ENCODE results near the gene SAP30BP. TPM values are rescaled to one million over a fixed set of nuclear protein-coding genes. Genes with fewer than 3 reads are reported as not detected.

Gene SAP30BP
- total and polyA plus RNA-seq, 8 donors, result 24.6 to 154 (median 72.9) TPM

- H3K27ac ChIP-seq, result peak overlapping the region; percentile 52 to 81 (median 79)
- WGBS, 5 donors, result 86 to 93% (median 92%) methylated on average over 18 to 20 of the region's 20 CpGs
- peaks cover 61 to 79% (median 78%) of the 10 kb centered on the region in 4 donors for H3K36me3 ChIP-seq
- intact Hi-C loops (cut with DNase I; ENCODE audit: low total_unique reads), result no loop called here
- H3K27me3 ChIP-seq, result no peaks in the 10 kb centered on the region
- H3K9me3 ChIP-seq, result no peaks in the 10 kb centered on the region
- peaks cover 2 to 37% (median 15%) of the 10 kb centered on the region in 4 donors for H3K4me1 ChIP-seq
- no peak for DNase-seq
- H3K4me3 ChIP-seq, result no peak overlapping the region
- TF ChIP-seq POLR2A (IDR thresholded peaks at IDR 0.05), result no peak
- no peak for TF ChIP-seq EP300 (IDR thresholded peaks at IDR 0.05)
- no peak for TF ChIP-seq POLR2AphosphoS5 (IDR thresholded peaks at IDR 0.05)
- no peak for TF ChIP-seq CTCF (IDR thresholded peaks at IDR 0.05)
These were observed 39.0 kb downstream of the SAP30BP start for GRCh38 chr17:75706042-75706728.

GRCh38 chr17:75707079-75707571 lies 40.0 kb downstream of the SAP30BP start:
- peak; percentile 67 to 73 for DNase-seq
- Histone ChIP-seq H3K27ac (peak overlapping the region; percentile 52 to 81 (median 79)), H3K4me3 (no peak overlapping the region), H3K27me3 (no peaks in the 10 kb centered on the region), H3K9me3 (no peaks in the 10 kb centered on the region), H3K4me1 (peaks cover 0 to 30% (median 14%) of the 10 kb centered on the region in 4 donors), H3K36me3 (peaks cover 53 to 69% (median 69%) of the 10 kb centered on the region in 4 donors)
- 33 to 60% (median 47%) methylated on average over 10 to 12 of the region's 12 CpGs for WGBS, 5 donors
- TF ChIP-seq POLR2AphosphoS5 (IDR thresholded peaks at IDR 0.05), result peak in 2 of 3 donors; percentile 14 to 68
- no peak for TF ChIP-seq CTCF (IDR thresholded peaks at IDR 0.05)
- intact Hi-C loops (cut with DNase I; ENCODE audit: low total_unique reads), result no loop called here

- TF ChIP-seq POLR2A (IDR thresholded peaks at IDR 0.05) (no peak), POLR2AphosphoS5 (IDR thresholded peaks at IDR 0.05) (no peak), CTCF (IDR thresholded peaks at IDR 0.05) (no peak), EP300 (IDR thresholded peaks at IDR 0.05) (no peak)
- Histone ChIP-seq H3K36me3 (peaks cover under 1 to 16% (median 15%) of the 10 kb centered on the region in 4 donors), H3K4me1 (peaks cover 0 to 15% (median 1%) of the 10 kb centered on the region in 4 donors), H3K27ac (no peak overlapping the region), H3K9me3 (no peaks in the 10 kb centered on the region), H3K4me3 (no peak overlapping the region), H3K27me3 (peaks cover 0 to 26% (median 0%) of the 10 kb centered on the region in 3 donors)
- WGBS, 5 donors, result 57 to 72% (median 67%) methylated on average over 2 of the region's 2 CpGs
- intact Hi-C loops (cut with DNase I; ENCODE audit: low total_unique reads), result no loop called here
- DNase-seq, result no peak
These were observed 45.3 kb downstream of the SAP30BP start for GRCh38 chr17:75712446-75712845.

- intact Hi-C loops (cut with DNase I; ENCODE audit: low total_unique reads), result no loop called here
- 79 to 100% (median 91%) methylated on average over 2 of the region's 2 CpGs for WGBS, 5 donors
- TF ChIP-seq POLR2A (IDR thresholded peaks at IDR 0.05), result no peak
- no peak for TF ChIP-seq CTCF (IDR thresholded peaks at IDR 0.05)
- no peak for TF ChIP-seq POLR2AphosphoS5 (IDR thresholded peaks at IDR 0.05)
- no peak for TF ChIP-seq EP300 (IDR thresholded peaks at IDR 0.05)
- Histone ChIP-seq H3K9me3 (no peaks in the 10 kb centered on the region), H3K27ac (peak overlapping the region in 4 of 5 donors; percentile 85 to 92 (median 89)), H3K27me3 (peaks cover 0 to 75% (median 21%) of the 10 kb centered on the region in 3 donors), H3K4me1 (peaks cover 17 to 41% (median 38%) of the 10 kb centered on the region in 4 donors), H3K4me3 (no peak overlapping the region), H3K36me3 (peaks cover 0 to 8% (median 4%) of the 10 kb centered on the region in 4 donors)
- no peak for DNase-seq
These were observed 52.6 kb downstream of the SAP30BP start for GRCh38 chr17:75719732-75720131.
